COLO829 (cell line): ENCODE measurements around the gene CMTM4.
"Not testable (repeated sequence)": the region's sequence is repeated elsewhere in the genome, so short reads cannot be mapped to it uniquely, and the experiment has no call there.

Experiments used
- DNase-seq: peaks from one replicate; pipeline ENCODE4 v3.0.0; 2012; ENCODE audit warnings: low spot score

The CMTM4 gene

GRCh38 chr16:66673691-66674090 lies 22.9 kb downstream of the CMTM4 start:
- DNase-seq, result no peak

GRCh38 chr16:66670691-66671388 lies 25.7 kb downstream of the CMTM4 start:
- DNase-seq, result no peak

GRCh38 chr16:66668777-66669444 lies 27.6 kb downstream of the CMTM4 start:
- no peak for DNase-seq

GRCh38 chr16:66667944-66668343 lies 28.6 kb downstream of the CMTM4 start:
- no peak for DNase-seq

GRCh38 chr16:66662445-66663194 lies 33.9 kb downstream of the CMTM4 start:
- peak; percentile 14 for DNase-seq

GRCh38 chr16:66661671-66662346 lies 34.7 kb downstream of the CMTM4 start:
- not testable (repeated sequence) for DNase-seq

- no peak for DNase-seq
Observed at GRCh38 chr16:66661210-66661560, 35.4 kb downstream of the CMTM4 start.

- peak; percentile 56 for DNase-seq
Observed at GRCh38 chr16:66660422-66661209, 35.9 kb downstream of the CMTM4 start.

- no peak for DNase-seq
Observed at GRCh38 chr16:66658860-66659190, 37.7 kb downstream of the CMTM4 start.

GRCh38 chr16:66658143-66658859 lies 38.2 kb downstream of the CMTM4 start:
- DNase-seq, result no peak

GRCh38 chr16:66656547-66656946 lies 40.0 kb downstream of the CMTM4 start:
- no peak for DNase-seq

- DNase-seq, result no peak
Observed at GRCh38 chr16:66653581-66654350, 42.8 kb downstream of the CMTM4 start.

GRCh38 chr16:66652661-66653360 lies 43.7 kb downstream of the CMTM4 start:
- no peak for DNase-seq

- no peak for DNase-seq
Observed at GRCh38 chr16:66651965-66652364, 44.6 kb downstream of the CMTM4 start.

GRCh38 chr16:66651474-66651765 lies 45.1 kb downstream of the CMTM4 start:
- no peak for DNase-seq

- peak; percentile 54 for DNase-seq
Observed at GRCh38 chr16:66650707-66651473, 45.7 kb downstream of the CMTM4 start.

- no peak for DNase-seq
Observed at GRCh38 chr16:66649636-66650205, 46.8 kb downstream of the CMTM4 start.

GRCh38 chr16:66649167-66649566 lies 47.4 kb downstream of the CMTM4 start:
- no peak for DNase-seq

- no peak for DNase-seq
Observed at GRCh38 chr16:66647866-66648265, 48.7 kb downstream of the CMTM4 start.
